Activated CD8-positive, alpha-beta memory T cell treated with anti-CD3 and anti-CD28 coated beads for 4 hours (primary cell): Measurements from ENCODE around the gene NUP37.
A peak's percentile ranks its signal among the peaks of the same experiment; 100 is the strongest.
"Not testable (repeated sequence)": the region's sequence is repeated elsewhere in the genome, so short reads cannot be mapped to it uniquely, and the experiment has no call there.

Source experiments
- DNase-seq, 2 donors: peaks; one replicate each; pipeline ENCODE4 v3.0.0-alpha.2; 2020; ENCODE audit warnings: low read depth in 2 of 2

Gene NUP37

DNA sequence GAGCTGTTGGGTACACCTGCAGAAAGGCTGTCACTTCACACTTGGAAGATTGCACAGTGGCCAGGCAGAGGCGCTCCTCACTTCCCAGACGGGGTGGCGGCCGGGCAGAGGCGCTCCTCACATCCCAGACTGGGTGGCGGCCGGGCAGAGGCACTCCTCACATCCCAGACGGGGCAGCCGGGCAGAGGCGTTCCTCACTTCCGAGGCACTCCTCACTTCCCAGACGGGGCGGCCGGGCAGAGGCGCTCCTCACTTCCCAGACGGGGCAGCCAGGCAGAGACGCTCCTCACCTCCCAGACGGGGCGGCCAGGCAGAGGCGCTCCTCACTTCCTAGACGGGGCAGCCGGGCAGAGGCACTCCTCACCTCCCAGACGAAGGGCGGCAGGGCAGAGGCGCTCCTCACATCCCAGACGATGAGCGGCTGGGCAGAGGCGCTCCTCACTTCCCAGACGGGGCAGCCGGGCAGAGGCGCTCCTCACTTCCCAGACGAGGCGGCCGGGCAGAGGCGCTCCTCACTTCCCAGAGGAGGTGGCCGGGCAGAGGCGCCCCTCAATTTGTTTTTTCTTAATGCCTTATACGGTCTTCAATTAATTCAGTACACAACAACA is 30.6 kb downstream of the NUP37 start:
- not testable (repeated sequence) for DNase-seq

DNA sequence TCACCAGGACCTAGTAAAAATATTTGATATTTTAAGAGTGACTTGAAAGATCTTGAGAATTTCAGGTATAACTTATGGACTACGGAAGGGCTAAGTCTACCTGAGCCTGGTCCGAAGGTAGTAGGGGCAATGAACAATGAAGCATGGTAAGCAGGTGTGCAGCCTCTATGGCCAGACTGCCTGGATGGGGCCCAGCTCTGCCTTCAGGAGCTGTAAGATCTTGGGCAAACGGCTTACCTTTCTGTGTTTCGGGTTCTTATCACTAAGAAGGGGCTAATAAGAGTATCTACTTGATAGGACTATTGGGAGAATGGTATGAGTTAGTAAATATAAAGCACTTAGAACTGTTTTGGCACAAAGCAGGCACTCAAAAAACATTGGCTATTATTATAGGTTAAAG is 39.1 kb downstream of the NUP37 start:
- DNase-seq, result no peak

DNA sequence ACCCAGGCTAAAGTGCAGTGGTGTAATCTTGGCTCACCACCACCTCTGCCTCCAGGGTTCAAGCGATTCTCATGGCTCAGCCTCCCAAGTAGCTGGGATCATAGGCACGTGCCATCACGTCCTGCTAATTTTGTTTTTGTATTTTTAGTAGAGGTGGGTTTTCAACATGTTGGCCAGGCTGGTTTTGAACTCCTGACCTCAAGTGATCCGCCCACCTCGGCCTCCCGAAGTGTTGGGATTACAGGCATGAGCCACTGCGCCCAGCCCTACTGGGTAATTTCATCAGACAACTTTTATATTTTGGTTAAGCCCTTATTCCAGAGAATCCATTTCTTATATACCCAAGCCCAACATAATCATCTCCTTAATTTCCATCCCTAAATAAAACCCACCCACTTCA is 47.8 kb downstream of the NUP37 start:
- DNase-seq, result not testable (repeated sequence)

DNA sequence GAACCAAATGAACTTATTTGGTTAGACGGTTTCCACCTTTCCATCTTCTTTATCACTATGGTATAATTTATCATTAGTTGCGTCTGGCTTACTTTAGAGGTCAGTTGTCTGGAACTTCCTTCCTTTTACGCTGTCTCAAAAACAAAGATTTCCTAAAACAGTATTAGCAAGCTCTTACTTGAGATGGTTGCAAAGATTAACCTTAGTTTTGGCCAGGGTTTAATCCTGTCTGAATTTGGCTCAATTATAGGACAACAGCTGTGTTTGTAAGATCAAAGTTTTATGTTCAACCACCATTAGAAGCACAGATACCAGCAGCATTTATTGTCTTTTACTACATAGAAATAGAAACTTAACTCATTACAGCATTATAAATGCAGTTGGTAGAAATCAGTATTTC is 50.2 kb downstream of the NUP37 start:
- no peak for DNase-seq

DNA sequence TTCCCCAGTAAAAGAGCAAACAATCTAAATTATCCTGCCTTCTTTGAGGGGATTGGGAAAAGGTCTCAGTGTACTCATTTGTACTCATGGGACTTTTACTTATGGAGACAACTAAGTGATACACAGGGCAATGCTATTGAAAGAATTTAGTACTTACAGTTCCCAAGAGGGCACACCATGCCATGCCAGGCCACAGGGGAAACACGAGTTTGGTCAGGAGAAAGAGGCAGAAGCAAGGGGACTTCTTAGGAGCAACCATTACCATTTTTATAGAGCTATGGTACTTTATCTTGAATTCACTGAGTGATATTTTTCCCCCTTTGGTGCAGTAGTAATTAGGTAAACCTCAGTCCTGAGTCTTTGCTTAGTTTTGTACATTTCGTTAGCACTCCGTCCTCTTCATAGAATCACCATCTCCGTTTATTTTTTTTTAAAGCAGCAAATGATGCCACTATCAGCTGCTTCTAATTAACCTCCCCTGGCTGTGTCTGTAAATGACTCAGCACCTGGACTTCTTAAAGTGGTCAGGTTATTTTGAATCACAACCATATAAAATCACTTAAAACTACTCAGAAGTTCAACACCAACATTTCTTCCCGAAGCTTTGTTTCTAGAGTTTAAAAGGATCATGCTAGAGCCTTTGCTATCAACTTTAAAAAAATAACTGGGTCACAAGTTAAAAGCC is 52.2 kb downstream of the NUP37 start:
- DNase-seq, result no peak

DNA sequence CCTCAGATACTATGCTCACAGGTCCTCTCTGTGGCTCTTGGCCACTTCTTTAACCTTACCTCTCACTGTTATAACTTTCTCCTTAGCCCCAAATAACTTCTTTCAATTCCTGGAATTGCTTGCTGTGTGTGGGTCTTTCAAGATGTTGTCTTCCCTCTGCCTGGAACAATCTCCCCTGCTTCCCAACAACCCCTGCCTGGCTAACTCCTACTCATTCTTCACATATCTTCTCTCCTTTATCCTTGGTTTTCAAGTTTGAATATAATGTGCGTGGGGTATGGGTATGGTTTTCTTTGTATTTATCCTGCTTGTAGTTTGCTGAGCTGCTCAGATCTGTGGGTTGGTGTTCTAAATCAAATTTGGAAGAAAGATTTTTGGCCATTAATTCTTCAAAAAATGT is 55.4 kb downstream of the NUP37 start:
- DNase-seq, result no peak

DNA sequence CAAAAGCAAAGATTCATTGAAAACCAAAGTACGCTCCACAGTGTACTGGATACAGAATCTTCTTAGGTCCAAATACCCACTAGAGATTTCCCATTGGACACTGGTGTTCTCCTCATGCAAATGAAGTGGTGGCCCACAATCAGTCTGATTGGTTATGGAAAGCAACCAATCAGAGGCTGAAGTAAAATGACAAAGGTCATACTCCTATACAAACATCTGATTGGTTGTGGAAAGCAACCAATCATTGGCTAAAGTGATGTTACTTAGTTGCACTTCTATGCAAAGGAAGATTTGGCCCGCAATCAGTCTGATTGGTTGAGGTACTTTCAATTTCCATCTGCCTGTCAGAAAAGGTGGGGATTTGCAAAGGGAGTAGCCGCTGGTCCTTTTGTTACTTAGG is 56.8 kb downstream of the NUP37 start:
- no peak for DNase-seq

DNA sequence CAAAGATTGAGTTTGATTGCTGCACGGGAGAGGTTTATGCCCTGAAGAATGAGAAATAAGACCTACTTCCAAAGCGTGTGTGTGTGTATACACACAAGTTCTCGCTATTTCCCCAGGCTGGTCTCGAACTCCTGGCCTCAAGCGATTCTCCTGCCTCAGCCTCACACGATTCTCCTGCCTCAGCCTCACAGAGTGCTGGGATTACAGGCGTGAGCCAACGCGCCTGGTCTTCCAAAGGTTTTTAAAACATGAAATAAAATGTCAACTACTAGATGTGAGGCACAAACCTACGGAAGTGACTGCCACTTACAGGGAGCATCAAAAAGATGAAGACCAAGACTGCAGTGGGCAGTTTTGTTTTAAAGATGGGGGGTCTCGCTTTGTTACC is 57.5 kb downstream of the NUP37 start:
- DNase-seq, result no peak

DNA sequence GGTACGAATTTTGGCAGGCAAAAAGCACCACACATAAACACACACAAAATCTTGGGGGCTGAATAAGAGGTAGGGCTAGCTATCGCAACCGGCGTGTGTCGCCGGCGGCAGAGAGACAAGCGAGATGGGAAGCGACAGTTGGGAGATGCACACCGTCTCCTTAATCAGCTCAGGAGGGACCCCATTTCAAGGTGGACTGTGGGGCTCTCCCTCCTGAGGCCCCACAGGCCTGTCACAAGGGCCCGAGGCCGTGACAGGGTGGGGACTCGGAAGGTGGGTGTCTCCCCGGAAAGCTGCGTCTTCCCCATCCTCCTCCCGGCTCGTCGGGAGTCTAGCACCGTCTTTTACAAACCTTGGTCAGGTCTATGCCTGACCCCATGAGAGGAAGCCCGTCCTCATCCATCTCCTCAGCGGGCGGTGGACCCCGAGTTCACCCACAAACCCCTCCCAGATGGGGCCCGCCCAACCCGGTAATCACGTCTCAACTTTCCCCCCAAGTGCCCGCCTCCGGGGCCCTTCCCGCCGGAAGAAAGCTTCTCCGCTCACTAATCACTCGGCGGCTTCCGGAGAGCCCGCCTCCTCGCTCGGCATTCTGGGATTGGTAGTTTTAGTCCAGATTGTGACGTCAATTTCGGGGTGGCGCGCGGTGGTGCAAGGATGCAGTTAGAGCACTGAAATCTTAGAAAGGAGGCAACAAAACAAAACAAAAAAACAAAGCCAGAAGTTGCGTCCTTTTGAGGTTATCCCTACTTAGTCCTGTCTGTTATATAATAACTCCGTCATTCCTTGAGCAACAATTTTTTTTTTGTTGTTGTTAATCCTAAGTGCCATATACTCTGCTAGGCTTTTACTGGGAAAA is 58.1 kb downstream of the NUP37 start, which contains the start of gene WASHC3:
Gene WASHC3 (minus strand): TSS at position 432 of the 859 bp plus-strand sequence. CDS start 29 bp downstream, at position 403.
- peak; percentile 91 for DNase-seq

DNA sequence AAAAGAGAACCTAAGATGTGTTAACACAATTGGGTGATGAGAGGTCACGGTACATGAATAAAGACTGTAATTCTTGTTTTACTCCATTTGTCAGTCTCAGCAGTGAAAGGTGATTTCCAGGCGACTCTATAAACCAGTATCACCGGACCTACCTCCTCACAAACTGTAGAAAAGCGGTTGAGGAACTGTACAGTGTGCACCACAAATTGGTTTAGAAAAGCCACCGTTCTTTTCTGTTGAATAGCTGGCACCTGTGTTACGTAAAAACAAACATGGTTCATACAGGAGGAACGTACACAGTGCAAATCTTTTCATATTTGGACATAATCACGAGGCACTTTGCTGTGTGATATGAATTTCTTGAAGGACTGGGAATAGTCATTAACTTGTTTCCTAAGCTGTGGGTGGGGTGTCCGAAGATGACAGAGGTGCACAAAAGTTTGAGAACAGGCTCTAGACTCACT is 58.8 kb downstream of the NUP37 start:
- no peak for DNase-seq

DNA sequence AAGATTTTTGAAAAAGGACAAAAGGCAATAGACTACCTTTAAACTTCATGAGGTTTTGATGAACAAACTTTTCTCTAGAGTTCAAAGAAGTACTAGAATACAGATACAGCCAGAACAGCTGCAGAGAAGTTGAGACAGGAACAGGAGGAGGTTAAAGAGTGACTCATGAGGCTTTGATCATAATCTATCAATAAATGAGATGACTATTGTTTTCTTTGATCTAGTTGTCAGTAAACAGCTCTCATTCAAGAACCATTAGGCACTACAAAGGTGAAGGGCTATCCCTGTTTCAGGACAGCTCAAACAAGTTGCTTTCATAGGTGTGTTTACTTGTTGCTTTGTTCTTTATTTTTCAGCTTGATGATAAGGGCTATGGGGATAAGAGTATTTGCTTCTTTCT is 60.6 kb downstream of the NUP37 start:
- DNase-seq, result no peak

DNA sequence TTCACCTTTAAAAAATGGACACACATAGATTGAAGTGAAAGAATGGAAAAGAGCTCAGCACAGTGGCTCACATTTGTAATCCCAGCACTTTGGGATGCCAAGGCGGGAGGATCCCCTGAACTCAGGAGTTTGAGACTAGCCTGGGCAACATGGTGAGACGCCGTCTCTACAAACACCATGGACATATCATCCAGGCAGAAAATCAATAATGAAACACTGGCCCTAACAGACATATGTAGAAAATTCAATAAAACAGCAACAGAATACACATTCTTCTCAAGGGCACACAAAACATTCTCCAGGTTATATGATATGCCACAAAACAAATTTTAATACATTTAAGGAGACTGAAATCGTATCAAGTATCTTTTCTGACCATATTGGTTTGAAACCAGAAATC is 65.6 kb downstream of the NUP37 start:
- no peak for DNase-seq

DNA sequence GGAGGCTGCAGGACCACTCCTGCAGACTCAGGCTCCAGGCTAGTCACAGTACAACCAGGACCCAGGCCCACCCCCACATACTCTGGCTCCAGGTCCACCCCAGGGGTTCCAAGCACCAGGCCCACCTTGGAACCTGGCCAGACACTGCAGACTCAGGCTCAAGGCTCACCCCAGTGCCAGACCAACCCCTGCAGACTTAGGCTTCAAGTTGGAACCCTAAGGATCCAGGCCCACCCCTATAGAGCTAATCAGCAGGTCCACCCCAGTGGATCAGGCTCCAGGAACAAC is 66.9 kb downstream of the NUP37 start:
- DNase-seq, result no peak

DNA sequence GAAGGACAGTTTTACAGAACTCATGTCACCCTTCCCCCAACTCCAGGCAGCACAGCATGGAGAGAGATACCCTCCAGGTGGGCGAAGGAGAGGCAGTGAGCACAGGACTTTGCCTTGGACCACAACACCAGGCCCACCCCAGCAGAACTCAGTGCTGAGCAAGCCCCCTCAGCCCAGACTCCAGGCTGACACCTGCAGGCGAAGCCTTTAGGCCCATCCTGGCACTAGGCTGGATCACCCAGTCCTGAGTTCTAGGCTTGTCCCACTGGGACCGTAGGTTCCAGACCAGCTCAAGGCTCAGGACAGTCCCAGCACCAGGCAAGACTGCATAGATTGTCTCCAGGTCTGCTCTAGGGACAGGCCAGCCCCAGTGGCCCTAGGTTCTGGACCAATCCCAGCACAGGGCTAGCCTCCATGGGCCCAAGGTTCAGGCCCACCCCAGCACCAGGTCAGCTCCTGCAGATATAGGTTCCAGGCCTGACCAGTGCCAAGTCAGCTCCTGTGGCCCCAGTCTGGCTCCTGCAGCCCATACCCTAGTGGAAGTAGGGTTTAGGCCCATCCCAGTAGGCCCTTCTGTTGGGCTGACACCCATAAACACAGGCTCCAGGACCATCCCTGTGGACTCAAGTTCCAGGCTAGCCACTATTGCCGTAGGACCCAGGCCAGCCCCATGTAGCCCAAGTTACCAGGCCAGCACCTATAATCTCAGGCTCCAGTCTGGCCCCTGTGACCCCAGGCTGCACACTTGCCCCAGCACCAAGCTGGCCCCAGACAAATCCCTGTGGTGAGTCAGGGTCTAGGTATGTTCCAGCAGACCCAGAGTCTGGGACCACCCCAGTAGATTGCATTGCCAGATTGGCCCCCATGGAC is 67.5 kb downstream of the NUP37 start:
- no peak for DNase-seq

DNA sequence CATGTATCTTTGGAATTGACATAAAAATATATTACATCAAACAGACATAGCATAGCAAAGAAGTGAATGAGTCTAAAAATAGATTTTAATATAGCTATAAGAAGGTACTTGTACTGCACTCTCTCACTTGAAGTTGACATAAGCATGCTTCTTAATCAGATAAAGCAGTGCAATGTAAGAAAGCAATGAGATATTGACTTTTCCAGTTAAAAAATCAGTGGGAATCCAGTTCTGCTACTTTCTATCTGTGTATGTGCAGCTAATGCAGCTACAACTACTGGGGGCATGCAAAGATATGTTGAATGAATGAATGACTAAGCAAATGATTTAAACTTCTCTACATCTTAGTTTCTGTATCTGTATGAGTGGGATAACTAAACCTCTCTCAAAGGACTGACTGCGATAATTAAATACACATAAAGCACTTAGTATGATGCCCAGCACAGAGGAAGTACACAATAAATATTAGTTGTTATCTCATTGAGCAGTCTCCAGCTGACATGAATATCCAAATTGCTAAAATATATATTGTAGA is 68.4 kb downstream of the NUP37 start:
- no peak for DNase-seq

DNA sequence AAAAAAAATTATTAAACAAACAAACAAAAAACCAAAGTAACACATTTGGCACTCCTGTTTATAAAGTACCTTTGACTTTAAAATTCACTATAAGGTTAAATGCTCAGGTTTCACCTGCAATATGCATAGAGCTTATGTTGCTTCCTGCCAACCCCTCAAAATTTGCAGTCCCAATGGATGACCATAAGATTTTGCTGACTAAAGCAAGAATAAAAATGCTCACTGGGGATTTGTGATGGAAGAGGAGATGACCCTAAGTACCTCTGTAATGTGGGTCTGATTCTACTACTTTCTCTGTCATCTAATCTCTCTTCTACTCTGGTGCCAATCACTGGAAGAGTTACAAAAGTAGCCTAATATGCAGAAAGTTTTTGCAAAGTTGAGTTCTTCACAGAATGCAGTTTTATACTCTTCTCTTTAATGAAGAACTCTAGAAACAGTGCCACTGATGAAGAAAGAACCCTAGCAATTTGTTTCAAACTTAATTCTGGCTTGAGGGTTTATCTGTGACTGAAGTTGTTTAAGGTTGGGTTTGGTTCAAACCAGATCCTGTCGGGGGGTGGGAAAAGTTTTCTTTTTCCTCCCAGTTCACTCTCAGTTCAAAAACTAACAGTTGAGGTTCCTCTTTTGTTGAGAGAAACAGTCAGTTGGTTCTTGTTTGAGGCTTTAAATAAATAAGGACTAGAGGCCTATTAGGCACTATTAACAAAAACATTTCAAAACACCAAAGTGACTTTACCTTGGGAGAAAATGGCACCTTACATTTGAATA is 69.1 kb downstream of the NUP37 start:
- no peak for DNase-seq

DNA sequence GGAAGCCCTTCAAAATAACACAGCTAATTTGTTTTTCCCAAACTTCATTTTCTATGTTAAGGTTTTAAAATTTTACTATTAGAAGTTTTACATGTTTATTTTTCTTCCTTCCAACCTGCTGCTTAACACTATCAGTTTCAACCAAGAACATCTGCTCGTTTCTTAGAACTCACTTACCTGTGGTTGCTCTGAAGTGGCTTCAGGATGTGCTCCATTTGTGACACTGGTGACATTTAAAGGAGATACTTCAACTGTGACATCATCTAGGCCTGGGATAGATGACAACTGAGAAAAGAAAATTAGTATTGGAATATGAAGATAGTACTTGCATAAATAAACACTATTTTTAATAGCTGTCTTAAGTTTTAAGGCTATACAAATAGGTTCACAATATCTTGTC is 76.0 kb downstream of the NUP37 start:
- no peak for DNase-seq

DNA sequence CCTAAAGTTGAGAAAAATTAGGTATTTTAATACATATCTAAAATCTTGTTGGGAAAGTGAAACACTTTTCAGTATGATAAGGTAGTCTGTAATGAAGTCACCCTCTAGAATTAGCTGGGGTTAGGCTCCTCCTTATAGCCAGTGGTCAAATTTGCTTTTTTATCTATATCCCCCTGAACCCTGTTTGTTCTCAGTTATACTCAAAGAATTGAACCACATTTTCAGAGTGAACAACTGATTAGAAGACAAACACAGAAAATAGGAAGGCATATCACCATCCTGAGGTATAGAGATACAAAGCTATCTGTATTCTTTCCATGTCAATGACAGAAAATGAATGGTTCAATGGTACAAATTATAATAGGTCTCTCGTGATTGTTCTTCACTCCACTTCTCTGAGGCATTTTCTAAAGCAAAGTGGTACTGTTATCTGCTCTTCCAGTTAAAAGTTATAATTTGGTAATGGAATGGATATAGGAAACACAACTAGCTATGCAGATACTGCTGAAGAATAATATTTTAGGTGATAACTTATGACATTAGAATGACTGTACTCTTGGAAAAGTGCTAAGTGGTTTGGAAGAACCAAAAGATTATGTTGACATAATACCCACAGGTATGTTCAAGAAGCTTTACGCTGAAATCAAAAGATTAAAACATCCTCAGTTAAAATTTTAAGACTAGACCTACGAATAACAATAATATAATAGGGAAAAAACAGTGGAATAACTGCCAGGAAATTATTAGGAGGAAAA is 85.7 kb downstream of the NUP37 start:
- no peak for DNase-seq

DNA sequence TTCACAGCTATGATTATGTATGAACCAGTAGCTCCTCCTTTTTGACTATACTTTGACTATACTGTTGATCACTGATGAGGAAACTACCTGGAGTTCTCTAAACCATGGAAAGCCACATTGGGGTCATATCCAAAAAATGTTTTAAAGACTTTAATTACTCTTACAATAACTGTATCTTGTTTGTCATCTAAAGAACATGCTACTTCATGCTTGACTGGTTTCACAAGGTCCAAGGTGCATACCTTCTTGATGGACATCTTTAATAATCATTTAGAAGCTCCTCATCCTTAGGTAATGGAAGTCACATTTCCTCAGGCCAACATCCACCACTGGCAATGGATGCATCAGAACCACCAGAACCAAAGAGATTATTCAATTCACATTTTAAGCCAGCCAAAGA is 88.1 kb downstream of the NUP37 start:
- no peak for DNase-seq

DNA sequence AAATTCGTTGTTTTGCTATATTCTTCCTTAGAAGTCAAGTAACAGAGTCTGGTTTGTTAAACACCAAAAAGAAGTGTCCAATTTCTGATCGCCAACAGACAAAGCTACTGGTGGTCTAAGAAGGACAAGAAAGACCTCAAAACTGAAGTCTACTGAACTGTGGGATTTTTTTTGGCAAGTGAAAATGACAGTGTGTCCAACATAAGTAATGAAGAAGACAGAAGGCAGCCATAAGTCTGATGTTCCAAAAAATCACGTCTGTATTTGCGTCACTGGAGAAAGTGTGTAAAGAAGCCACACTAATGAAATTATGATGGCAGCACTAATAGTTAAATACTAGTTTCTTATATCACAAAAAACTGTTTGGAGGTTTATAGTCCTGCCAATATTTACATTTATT is 90.8 kb downstream of the NUP37 start:
- DNase-seq, result no peak
